Activated CD8-positive, alpha-beta memory T cell treated with anti-CD3 and anti-CD28 coated beads for 48 hours (primary cell): ENCODE measurements around the gene CRELD2.
"Not testable (repeated sequence)": the region's sequence is repeated elsewhere in the genome, so short reads cannot be mapped to it uniquely, and the experiment has no call there.

Experiments
- DNase-seq, 3 experiments: peaks; one replicate each; pipeline ENCODE4 v3.0.0-alpha.2; 2020; ENCODE audit warnings: low read depth in 2 of 3, low spot score in 2 of 3

The CRELD2 gene

DNA sequence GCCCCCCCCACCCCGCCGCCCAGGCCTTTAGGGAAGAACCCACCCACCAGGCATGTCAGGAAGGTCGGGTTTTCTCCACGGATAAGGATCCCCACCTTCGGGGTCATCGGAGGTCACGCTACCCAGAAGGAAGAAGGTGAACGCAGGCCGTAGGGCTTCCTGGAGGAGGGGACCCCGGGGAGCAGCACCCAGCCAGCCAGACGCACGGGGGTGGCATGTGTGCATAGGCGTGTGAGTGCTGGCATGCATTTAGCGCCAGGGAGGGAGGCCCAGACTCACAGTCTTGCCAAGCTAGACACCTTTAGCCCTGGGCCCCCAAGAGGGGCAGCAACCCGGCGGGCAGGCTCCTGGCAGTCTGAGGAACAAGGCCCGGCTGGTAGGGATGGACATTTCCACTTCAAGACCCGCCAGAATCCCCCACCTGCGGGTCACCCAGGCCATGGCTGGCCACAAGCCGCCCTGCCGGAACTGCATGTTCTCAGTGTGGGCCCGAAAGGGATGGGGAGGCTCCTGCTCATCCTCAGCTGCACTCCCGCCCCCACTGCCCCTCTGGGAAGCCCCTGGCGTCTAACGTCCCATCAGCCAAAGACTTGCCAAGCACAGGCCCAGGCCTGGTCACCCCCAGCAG is 25.5 kb downstream of the CRELD2 start:
- DNase-seq = no peak

DNA sequence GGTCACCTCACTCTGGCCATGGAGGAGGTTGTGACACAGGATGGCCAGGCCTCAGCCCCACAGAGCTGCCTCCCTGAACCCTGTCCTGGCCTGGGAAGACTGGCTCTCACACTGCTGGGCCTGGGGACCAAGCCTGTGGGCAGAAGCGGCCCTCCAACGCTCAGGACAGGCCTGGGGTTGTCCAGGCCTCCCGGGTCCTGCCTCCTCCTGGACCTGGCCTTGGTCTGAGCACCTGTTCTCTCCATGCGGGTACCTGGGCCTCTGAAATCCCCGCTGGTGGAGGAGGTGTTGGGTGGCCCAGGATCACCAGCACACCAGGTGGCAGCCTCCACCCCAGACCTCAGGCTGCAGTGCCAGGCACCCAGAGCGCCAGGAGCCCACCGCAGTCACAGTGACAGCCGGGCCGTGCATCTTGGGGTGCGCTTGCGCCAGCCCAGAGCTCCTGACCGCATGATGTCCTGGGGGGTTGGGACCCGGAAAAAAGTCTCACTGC is 26.0 kb downstream of the CRELD2 start:
- DNase-seq = no peak

- not testable (repeated sequence) for DNase-seq
Observed at GRCh38 chr22:49945042-49945794, 26.8 kb downstream of the CRELD2 start.

DNA sequence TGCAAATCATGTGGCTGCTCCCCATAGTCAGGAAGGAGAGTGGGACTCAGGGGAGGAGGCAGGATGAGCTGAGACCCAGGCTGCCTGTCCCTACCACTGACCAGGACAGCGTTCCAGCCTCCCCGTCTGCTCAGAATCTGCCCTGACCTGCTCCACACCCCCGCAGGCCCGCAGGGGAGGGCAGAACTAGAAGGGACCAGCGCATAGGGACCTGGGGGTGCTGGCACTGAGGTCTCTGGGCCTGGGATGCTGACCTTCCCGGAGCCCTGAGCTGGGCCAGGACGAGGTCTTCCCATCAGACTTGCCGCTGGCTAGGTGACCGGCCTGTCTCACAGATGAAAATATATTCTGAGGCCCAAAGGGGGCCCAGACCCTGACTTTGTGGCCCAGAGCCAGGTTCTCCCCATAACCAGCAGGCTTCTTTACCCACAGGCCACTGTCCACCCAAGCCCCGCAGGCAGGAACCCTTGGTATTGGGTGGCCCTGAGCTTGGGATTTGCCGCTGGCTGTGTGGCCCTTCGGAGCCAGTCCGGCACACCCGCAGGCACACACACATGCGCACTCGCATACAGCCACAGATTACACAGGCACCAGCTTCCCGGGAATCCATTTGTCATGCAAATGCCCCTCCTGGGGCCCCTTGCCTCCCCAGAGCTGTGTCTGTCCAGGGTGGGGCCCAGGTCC is 28.3 kb downstream of the CRELD2 start:
- DNase-seq = no peak

GRCh38 chr22:49947296-49947622 is 28.8 kb downstream of the CRELD2 start:
- DNase-seq = no peak

DNA sequence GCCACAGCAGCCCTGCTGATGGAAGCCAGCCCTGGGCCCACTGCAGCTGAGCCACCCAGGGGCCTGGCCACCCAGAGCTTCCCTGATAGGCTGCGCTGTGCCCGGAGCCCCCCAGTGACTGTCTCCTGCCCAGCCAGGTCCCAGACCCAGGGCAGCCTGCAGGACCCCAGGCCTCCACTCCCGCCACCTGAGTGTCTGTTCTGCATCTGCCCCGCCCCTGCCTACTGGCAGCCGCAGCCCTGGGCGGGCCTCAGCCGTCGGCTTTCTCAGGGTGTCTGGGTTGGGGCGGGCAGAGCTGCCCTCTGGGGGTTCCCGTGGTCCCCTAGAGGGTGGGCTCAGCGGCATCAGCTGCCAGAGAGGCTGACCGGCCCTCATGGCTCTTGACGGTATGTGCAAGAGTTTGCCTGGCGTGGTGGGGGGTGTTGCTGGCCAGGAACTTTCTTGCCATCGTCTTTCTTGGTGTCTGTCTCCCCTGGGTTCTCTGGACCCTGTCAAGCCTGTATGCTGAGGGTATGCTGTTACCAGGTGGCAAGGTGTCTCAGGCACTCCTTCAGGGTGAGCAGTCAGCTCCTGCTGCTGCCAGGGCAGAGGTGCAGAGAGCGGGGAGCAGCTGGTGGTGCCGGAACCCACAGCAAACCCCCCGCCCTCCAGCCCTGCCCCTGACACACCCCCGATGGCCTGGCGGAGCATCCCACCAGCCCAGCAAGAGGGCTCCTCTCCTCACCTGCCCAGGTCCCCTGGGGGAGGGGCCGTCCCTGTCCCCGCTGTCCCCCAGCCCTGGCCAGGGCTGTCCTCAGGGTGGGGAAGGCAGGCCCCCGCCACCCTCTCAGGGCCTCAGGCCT is 29.9 kb downstream of the CRELD2 start:
- no peak for DNase-seq

- DNase-seq = no peak
Observed at GRCh38 chr22:49948958-49949913, 30.8 kb downstream of the CRELD2 start.

DNA sequence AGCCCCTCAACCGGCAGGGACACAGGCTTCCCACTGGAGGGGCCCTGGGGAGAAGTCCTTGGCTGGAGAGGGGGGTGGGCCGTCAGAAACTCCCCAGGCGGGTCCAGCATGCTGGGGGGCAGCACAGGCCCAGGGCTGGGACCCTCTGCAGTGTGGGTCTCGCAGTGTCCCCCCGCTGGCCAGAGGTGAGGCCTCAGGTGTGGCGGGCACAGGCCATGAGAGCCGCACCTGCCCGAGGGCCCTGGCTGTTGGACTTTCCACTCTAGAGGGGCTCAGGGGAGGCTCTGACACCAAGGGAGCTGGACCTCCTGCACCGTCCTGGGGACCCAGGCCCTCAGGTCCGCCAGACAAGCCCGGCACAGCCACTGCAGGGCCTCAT is 31.5 kb downstream of the CRELD2 start:
- no peak for DNase-seq

DNA sequence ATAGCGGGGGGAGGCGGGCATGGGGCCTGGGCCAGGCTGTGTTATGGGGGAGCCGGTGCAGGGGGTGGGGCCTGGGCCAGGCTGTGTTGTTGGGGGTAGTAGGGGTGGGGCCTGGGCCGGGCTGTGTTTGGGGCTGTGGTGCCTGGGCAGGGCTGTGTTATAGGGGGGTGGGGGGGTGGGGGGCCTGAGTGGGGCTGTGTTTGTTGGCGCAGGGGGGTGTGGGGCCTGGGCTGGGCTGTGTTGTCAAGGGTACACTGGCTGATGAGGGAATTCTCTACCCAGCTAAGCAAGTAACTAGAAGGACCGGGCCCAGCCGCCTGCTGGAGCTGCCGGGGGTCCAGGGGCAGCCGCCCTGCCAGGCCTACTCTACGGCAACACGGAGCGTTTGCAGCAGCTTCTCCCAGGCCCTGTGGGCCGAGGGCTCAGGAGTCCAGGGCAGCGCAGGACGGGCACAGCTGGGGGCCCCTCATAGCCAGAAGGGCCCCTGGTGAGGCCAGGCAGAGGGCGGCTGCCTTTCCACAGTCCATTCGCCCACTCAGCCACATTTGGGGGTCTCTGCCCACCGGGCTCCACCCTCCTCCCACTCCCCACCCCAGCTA is 32.1 kb downstream of the CRELD2 start:
- DNase-seq = no peak

DNA sequence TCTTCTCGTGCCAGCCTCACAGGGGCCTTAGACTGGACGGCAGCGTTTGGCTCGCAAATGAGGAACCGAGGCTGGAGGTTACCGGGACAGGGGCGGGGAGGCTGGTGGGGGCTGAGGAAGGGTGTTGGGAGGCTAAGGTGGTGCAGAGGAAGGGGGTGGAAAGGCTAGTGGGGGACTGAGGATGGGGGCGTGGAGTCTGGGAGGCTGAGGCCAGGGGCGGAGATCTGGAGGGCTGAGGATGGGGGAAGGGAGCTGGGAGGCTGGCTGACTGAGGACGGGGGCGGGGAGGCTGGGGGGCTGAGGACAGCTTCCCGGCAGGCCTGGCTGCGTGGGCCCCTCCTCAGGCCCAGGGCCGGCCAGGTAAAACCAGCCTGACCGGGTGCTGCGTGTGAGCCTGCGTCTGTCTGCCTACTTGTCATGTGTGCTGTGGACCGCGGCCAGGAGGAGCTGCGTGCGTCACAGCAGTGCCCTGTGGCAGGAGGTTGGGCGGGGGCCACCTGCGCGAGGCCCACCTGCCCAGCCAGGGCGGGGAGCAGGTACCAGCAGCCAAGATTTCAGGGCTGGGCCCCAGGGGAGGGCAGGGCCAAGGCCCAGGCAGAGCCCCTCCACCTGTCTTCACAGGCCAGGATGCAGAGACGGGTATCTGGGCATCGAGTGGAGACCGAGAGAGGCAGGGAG is 32.7 kb downstream of the CRELD2 start:
- peak in 2 of 3 experiments; percentile 74 to 80 for DNase-seq

GRCh38 chr22:49951678-49951985 is 33.2 kb downstream of the CRELD2 start:
- no peak for DNase-seq

- no peak for DNase-seq
Observed at GRCh38 chr22:49951986-49952896, 33.8 kb downstream of the CRELD2 start.

GRCh38 chr22:49953027-49953679 is 34.7 kb downstream of the CRELD2 start:
- DNase-seq = no peak

- DNase-seq = no peak
Observed at GRCh38 chr22:49953680-49954344, 35.4 kb downstream of the CRELD2 start.

- no peak for DNase-seq
Observed at GRCh38 chr22:49954354-49954753, 35.9 kb downstream of the CRELD2 start.

GRCh38 chr22:49954991-49955580 is 36.7 kb downstream of the CRELD2 start:
- DNase-seq = no peak
